ENCODE results near the gene SPCS3.

DNA sequence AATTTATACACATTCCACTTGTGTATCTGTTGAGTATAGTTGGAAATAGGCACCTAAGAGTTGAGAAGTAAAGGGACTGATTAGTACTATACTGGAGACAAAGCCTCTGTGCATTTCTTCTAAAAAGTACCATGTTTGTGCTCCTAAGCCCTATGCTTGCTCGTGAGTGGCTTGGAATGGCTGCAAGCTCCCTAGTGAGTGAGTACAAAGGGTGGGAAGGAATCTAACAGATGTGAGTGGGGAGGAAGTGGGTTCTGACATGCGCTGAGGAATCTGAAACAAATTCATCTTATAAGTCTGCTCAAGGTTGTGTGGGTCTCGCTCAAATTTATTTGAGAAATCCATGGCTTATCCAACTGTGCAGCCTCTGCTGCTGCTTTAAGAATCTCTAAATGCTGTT, 13.3 kb downstream of the SPCS3 start:
- TF ChIP-seq, protein P1, sequence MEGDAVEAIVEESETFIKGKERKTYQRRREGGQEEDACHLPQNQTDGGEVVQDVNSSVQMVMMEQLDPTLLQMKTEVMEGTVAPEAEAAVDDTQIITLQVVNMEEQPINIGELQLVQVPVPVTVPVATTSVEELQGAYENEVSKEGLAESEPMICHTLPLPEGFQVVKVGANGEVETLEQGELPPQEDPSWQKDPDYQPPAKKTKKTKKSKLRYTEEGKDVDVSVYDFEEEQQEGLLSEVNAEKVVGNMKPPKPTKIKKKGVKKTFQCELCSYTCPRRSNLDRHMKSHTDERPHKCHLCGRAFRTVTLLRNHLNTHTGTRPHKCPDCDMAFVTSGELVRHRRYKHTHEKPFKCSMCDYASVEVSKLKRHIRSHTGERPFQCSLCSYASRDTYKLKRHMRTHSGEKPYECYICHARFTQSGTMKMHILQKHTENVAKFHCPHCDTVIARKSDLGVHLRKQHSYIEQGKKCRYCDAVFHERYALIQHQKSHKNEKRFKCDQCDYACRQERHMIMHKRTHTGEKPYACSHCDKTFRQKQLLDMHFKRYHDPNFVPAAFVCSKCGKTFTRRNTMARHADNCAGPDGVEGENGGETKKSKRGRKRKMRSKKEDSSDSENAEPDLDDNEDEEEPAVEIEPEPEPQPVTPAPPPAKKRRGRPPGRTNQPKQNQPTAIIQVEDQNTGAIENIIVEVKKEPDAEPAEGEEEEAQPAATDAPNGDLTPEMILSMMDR (IDR thresholded peaks at IDR 0.05): no peak
- TF ChIP-seq POLR2A (IDR thresholded peaks at IDR 0.05): no peak

Measured in Peyer's patch (tissue), 4 donors.